ENCODE measurements around the gene TSEN2. TPM values are rescaled to one million over a fixed set of nuclear protein-coding genes. Genes with fewer than 3 reads are reported as not detected.

The TSEN2 gene
- polyA plus RNA-seq, 2 of the 4 experiments (the other 2 are of a cell fraction), result 24.9 to 33.1 TPM

DNA sequence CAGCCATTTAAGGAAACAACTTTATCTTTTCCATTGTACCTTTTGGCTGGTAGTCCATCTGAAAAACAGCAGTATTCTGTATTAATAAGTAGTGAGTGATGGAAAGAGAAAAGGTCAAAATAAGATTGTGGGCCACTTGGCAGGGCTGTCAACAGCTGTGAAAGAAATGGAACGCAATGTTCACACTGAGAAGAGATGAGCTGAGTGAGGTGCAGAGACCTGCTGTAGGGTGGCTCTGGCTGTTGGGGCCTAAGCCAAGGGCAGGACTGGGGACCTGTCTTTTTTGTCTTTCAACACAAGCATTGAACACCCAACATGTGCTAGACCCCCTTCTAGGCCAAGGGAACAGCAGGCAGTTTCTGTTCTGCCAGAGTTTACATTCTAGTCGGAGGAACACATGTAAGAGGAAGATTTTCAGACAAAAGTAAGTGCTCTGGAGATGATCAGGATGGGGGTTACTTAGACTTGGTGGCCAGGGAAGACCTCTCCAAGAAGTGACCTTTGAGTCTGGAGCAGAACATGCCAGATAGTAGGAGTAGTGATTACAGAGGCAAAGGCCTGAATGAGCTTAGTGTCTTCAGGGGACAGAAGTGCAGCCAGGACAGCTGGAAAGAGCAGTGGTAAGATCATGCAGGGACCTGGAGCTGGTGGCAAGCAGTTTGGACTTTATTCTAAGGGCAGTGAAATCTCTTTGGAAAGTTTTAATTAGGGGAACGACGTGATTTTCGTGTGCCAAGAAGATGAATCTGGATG is 29.6 kb downstream of the TSEN2 start:
- POLR2A ChIA-PET, result no interaction called here
- no peaks in the 10 kb centered on the region for H3K4me1 ChIP-seq
- H3K4me2 ChIP-seq, result no peak overlapping the region
- no peak overlapping the region for H3K4me3 ChIP-seq
- no peak overlapping the region for H3K27ac ChIP-seq
- no peak for DNase-seq (ENCODE audit: low read depth in 1 of 2, low spot score in 1 of 2)
- 96% methylated on average over 5 of the region's 5 CpGs for WGBS (ENCODE audit: missing lambda C conversion rate)
- no peak for ATAC-seq
- FAIRE-seq, result no peak
- CTCF ChIA-PET, result interaction anchor here (0.9 to 1.3 kb wide), 2 partner anchors 34 to 383 kb away, joined by 3 read pairs; no protein-coding TSS in a partner anchor
- TF ChIP-seq HEYL (CRISPR knock-in tag; IDR thresholded peaks at IDR 0.05), result no peak
- no peak for TF ChIP-seq JUN (IDR thresholded peaks at IDR 0.05)
- no peak for TF ChIP-seq EP300 (IDR thresholded peaks at IDR 0.05)
- no peak for TF ChIP-seq JUNB (IDR thresholded peaks at IDR 0.05)
- no peak for TF ChIP-seq TFCP2L1 (CRISPR knock-in tag; IDR thresholded peaks at IDR 0.05)
- no peak for TF ChIP-seq GATA3 (IDR thresholded peaks at IDR 0.05; ENCODE audit: borderline replicate concordance)
- TF ChIP-seq, protein P1, sequence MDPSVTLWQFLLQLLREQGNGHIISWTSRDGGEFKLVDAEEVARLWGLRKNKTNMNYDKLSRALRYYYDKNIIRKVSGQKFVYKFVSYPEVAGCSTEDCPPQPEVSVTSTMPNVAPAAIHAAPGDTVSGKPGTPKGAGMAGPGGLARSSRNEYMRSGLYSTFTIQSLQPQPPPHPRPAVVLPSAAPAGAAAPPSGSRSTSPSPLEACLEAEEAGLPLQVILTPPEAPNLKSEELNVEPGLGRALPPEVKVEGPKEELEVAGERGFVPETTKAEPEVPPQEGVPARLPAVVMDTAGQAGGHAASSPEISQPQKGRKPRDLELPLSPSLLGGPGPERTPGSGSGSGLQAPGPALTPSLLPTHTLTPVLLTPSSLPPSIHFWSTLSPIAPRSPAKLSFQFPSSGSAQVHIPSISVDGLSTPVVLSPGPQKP (IDR thresholded peaks at IDR 0.05; ENCODE audit: low read depth, low read length), result no peak
- TF ChIP-seq FOXS1 (CRISPR knock-in tag; IDR thresholded peaks at IDR 0.05), result no peak
- no peak for TF ChIP-seq RFX5 (IDR thresholded peaks at IDR 0.05)
- TF ChIP-seq NPAS2 (CRISPR knock-in tag; IDR thresholded peaks at IDR 0.05; ENCODE audit: borderline replicate concordance), result no peak
- no peaks in the 10 kb centered on the region for H3K9me3 ChIP-seq

DNA sequence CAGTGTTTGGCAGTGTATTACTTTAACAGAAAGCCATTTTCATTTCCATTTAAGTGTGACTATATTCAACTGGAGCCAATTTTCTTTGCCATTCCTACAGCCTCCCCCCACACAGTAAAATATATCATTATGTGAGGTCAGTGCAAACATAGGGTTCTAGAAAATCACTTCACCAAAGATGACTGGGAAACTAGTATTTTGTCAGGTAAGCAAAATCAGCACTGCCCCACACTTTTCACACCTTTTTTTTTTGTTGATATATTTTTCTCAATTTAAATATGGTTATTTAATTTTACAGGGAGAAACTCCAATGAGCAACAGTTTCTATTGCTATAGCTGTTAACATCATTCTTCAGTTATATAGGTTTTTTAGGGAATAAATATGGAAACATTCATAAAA is 31.4 kb downstream of the TSEN2 start:
- FAIRE-seq (no peak), DNase-seq (ENCODE audit: low read depth in 1 of 2, low spot score in 1 of 2) (no peak)
- POLR2A ChIA-PET, result no interaction called here

DNA sequence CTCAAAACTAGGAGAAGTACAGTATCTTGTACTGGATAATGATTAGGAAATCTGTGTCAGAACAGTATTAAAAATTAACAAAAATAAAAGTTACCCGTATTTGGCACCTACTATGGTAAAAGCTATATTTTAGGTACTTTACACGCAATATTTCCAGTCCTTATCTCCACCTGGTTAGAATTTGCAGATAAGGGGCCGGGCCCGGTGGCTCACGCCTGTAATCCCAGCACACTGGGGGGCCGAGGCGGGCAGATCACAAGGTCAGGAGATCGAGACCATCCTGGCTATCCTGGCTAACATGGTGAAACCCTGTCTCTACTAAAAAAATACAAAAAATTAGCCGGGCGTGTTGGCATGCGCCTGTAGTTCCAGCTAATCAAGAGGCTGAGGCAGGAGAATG is 32.6 kb downstream of the TSEN2 start:
- ChIA-PET POLR2A (no interaction called here), CTCF (interaction anchor here (1.4 kb wide), 1 partner anchor 37 kb away, joined by 4 read pairs; no protein-coding TSS in a partner anchor)

More for the DNA sequence above, 31.4 kb downstream of the TSEN2 start:
- no peak for ATAC-seq
- no peaks in the 10 kb centered on the region for H3K9me3 ChIP-seq
- no peak overlapping the region for H3K4me3 ChIP-seq
- H3K27ac ChIP-seq, result no peak overlapping the region
- no peak overlapping the region for H3K4me2 ChIP-seq
- CTCF ChIA-PET, result no interaction called here
- TF ChIP-seq FOXS1 (CRISPR knock-in tag; IDR thresholded peaks at IDR 0.05) (no peak), JUN (IDR thresholded peaks at IDR 0.05) (no peak), MAFK (IDR thresholded peaks at IDR 0.05; ENCODE audit: partially characterized antibody) (peak; percentile 76)
- H3K4me1 ChIP-seq, result no peaks in the 10 kb centered on the region

More for the DNA sequence above, 32.6 kb downstream of the TSEN2 start:
- Histone ChIP-seq H3K4me1 (no peaks in the 10 kb centered on the region), H3K4me2 (no peak overlapping the region), H3K27ac (no peak overlapping the region), H3K9me3 (no peaks in the 10 kb centered on the region), H3K4me3 (no peak overlapping the region)
- WGBS (ENCODE audit: missing lambda C conversion rate), result 95% methylated on average over 11 of the region's 11 CpGs
- ATAC-seq (no peak), FAIRE-seq (no peak), DNase-seq (ENCODE audit: low read depth in 1 of 2, low spot score in 1 of 2) (no peak)
- TF ChIP-seq MAFK (IDR thresholded peaks at IDR 0.05; ENCODE audit: partially characterized antibody) (no peak), GATA3 (IDR thresholded peaks at IDR 0.05; ENCODE audit: borderline replicate concordance) (no peak), RFX5 (IDR thresholded peaks at IDR 0.05) (no peak), POLR2A (IDR thresholded peaks at IDR 0.05; ENCODE audit: low read length) (no peak), RAD21 (conservative IDR thresholded peaks at IDR 0.05 in 1 of 2, IDR thresholded peaks at IDR 0.05 in 1 of 2) (no peak), HOXB13 (CRISPR knock-in tag; IDR thresholded peaks at IDR 0.05; ENCODE audit: low read depth) (no peak), MAZ (IDR thresholded peaks at IDR 0.05; ENCODE audit: borderline replicate concordance, low read depth, low read length) (no peak), ZC3H11A (IDR thresholded peaks at IDR 0.05) (no peak), FOSB (CRISPR knock-in tag; IDR thresholded peaks at IDR 0.05) (no peak), NR3C1 (IDR thresholded peaks at IDR 0.05) (no peak), FOSL2 (IDR thresholded peaks at IDR 0.05) (no peak), FOSL2 (CRISPR knock-in tag; IDR thresholded peaks at IDR 0.05) (no peak)
- TF ChIP-seq, protein P2, sequence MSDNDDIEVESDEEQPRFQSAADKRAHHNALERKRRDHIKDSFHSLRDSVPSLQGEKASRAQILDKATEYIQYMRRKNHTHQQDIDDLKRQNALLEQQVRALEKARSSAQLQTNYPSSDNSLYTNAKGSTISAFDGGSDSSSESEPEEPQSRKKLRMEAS (IDR thresholded peaks at IDR 0.05), result no peak
- TF ChIP-seq, protein P3, sequence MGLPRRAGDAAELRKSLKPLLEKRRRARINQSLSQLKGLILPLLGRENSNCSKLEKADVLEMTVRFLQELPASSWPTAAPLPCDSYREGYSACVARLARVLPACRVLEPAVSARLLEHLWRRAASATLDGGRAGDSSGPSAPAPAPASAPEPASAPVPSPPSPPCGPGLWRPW (IDR thresholded peaks at IDR 0.05), result no peak
- TF ChIP-seq, protein P4, sequence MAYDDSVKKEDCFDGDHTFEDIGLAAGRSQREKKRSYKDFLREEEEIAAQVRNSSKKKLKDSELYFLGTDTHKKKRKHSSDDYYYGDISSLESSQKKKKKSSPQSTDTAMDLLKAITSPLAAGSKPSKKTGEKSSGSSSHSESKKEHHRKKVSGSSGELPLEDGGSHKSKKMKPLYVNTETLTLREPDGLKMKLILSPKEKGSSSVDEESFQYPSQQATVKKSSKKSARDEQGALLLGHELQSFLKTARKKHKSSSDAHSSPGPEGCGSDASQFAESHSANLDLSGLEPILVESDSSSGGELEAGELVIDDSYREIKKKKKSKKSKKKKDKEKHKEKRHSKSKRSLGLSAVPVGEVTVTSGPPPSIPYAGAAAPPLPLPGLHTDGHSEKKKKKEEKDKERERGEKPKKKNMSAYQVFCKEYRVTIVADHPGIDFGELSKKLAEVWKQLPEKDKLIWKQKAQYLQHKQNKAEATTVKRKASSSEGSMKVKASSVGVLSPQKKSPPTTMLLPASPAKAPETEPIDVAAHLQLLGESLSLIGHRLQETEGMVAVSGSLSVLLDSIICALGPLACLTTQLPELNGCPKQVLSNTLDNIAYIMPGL (CRISPR knock-in tag; IDR thresholded peaks at IDR 0.05; ENCODE audit: borderline replicate concordance), result no peak
